ENCODE results near the gene ZNF43.
"Not testable (repeated sequence)": the region's sequence is repeated elsewhere in the genome, so short reads cannot be mapped to it uniquely, and the experiment has no call there.

ZNF43 gene

GRCh38 chr19:21877976-21878375 lies 42.0 kb upstream of the ZNF43 start:
- TF ChIP-seq GABPA (IDR thresholded peaks at IDR 0.05; ENCODE audit: low read depth) = no peak
- TF ChIP-seq SPI1 (IDR thresholded peaks at IDR 0.05; ENCODE audit: borderline replicate concordance, low read depth) = no peak
- no peak for TF ChIP-seq CTCF (IDR thresholded peaks at IDR 0.05; ENCODE audit: insufficient read depth, low read length)
- TF ChIP-seq REST (IDR thresholded peaks at IDR 0.05; ENCODE audit: insufficient replicate concordance, low read depth) = no peak
- TF ChIP-seq POLR2AphosphoS5 (IDR thresholded peaks at IDR 0.05; ENCODE audit: low read depth) = no peak
- no peak overlapping the region for H3K4me3 ChIP-seq (replicated peaks; ENCODE audit: insufficient read depth, low read length)

GRCh38 chr19:21876608-21877007 lies 40.6 kb upstream of the ZNF43 start:
- not testable (repeated sequence) for H3K4me3 ChIP-seq (replicated peaks; ENCODE audit: insufficient read depth, low read length); DNase-seq (ENCODE audit: low read depth in 1 of 2, low spot score in 1 of 2); H3K27me3 ChIP-seq (ENCODE audit: insufficient read depth, poor library complexity, severe bottlenecking); H3K27ac ChIP-seq (replicated peaks)

More at GRCh38 chr19:21877976-21878375, 42.0 kb upstream of the ZNF43 start:
- H3K27ac ChIP-seq (replicated peaks) = no peak overlapping the region
- DNase-seq (ENCODE audit: low read depth in 1 of 2, low spot score in 1 of 2) = no peak
- H3K27me3 ChIP-seq (ENCODE audit: insufficient read depth, poor library complexity, severe bottlenecking) = no peaks in the 10 kb centered on the region

GRCh38 chr19:21856773-21857514 lies 21.0 kb upstream of the ZNF43 start:
- Histone ChIP-seq H3K4me3 (replicated peaks; ENCODE audit: insufficient read depth, low read length) (no peak overlapping the region), H3K27ac (replicated peaks) (no peak overlapping the region), H3K27me3 (ENCODE audit: insufficient read depth, poor library complexity, severe bottlenecking) (no peaks in the 10 kb centered on the region)
- no peak for DNase-seq (ENCODE audit: low read depth in 1 of 2, low spot score in 1 of 2)
- TF ChIP-seq GABPA (IDR thresholded peaks at IDR 0.05; ENCODE audit: low read depth) = no peak
- no peak for TF ChIP-seq SPI1 (IDR thresholded peaks at IDR 0.05; ENCODE audit: borderline replicate concordance, low read depth)
- no peak for TF ChIP-seq CTCF (IDR thresholded peaks at IDR 0.05; ENCODE audit: insufficient read depth, low read length)
- no peak for TF ChIP-seq REST (IDR thresholded peaks at IDR 0.05; ENCODE audit: insufficient replicate concordance, low read depth)
- no peak for TF ChIP-seq POLR2AphosphoS5 (IDR thresholded peaks at IDR 0.05; ENCODE audit: low read depth)

GRCh38 chr19:21851596-21852345 lies 15.8 kb upstream of the ZNF43 start:
- H3K27ac ChIP-seq (replicated peaks) = no peak overlapping the region
- TF ChIP-seq CTCF (IDR thresholded peaks at IDR 0.05; ENCODE audit: insufficient read depth, low read length) = no peak
- TF ChIP-seq POLR2AphosphoS5 (IDR thresholded peaks at IDR 0.05; ENCODE audit: low read depth) = no peak
- no peak for TF ChIP-seq GABPA (IDR thresholded peaks at IDR 0.05; ENCODE audit: low read depth)
- no peak for TF ChIP-seq REST (IDR thresholded peaks at IDR 0.05; ENCODE audit: insufficient replicate concordance, low read depth)
- no peak for TF ChIP-seq SPI1 (IDR thresholded peaks at IDR 0.05; ENCODE audit: borderline replicate concordance, low read depth)
- DNase-seq (ENCODE audit: low read depth in 1 of 2, low spot score in 1 of 2) = peak in 1 of 2 experiments; percentile 18
- no peak overlapping the region for H3K4me3 ChIP-seq (replicated peaks; ENCODE audit: insufficient read depth, low read length)
- no peaks in the 10 kb centered on the region for H3K27me3 ChIP-seq (ENCODE audit: insufficient read depth, poor library complexity, severe bottlenecking)

All from HL-60 (cell line).